T-helper 2 cell treated with Interferon-gamma antibody and Interleukin-4, amounts not matched to agents 100 ng/mL and 5 ng/mL, for 36 hours (primary cell): ENCODE results near the gene HSP90AB1. TPM values are rescaled to one million over a fixed set of nuclear protein-coding genes. Genes with fewer than 3 reads are reported as not detected.

Experiments used
- intact Hi-C: fragments of 100-400 bp; cut with micrococcal nuclease; formaldehyde crosslinking; loops from one replicate; pipeline ENCODE4 v1.15.1; 2023
- total RNA-seq: library from RNA; stranded (reverse); gene quantifications from 2 replicates; pipeline ENCODE4 v1.2.3, GENCODE V29; 2022

Gene HSP90AB1
- total RNA-seq, 1 donor from 2014 or later = 884 TPM

- intact Hi-C loops = no loop called here
Measured at GRCh38 chr6:44278315-44278714, 31.4 kb downstream of the HSP90AB1 start.

GRCh38 chr6:44278774-44279697 lies 32.1 kb downstream of the HSP90AB1 start:
- intact Hi-C loops = no loop called here

- intact Hi-C loops = no loop called here
Measured at GRCh38 chr6:44284121-44284520, 37.2 kb downstream of the HSP90AB1 start.

- intact Hi-C loops = no loop called here
Measured at GRCh38 chr6:44284867-44285266, 38.0 kb downstream of the HSP90AB1 start.

- intact Hi-C loops = no loop called here
Measured at GRCh38 chr6:44285552-44286284, 38.8 kb downstream of the HSP90AB1 start.

- intact Hi-C loops = no loop called here
Measured at GRCh38 chr6:44286285-44286565, 39.3 kb downstream of the HSP90AB1 start.

GRCh38 chr6:44286747-44287146 lies 39.8 kb downstream of the HSP90AB1 start:
- intact Hi-C loops = no loop called here

- intact Hi-C loops = no loop called here
Measured at GRCh38 chr6:44289726-44290260, 42.9 kb downstream of the HSP90AB1 start.

- intact Hi-C loops = no loop called here
Measured at GRCh38 chr6:44291841-44292240, 44.9 kb downstream of the HSP90AB1 start.

- intact Hi-C loops = no loop called here
Measured at GRCh38 chr6:44292661-44293365, 45.9 kb downstream of the HSP90AB1 start.

GRCh38 chr6:44294832-44295791 lies 48.2 kb downstream of the HSP90AB1 start:
- intact Hi-C loops = no loop called here

GRCh38 chr6:44297063-44298038 lies 50.5 kb downstream of the HSP90AB1 start:
- intact Hi-C loops = no loop called here

GRCh38 chr6:44298055-44298803 lies 51.3 kb downstream of the HSP90AB1 start:
- intact Hi-C loops = no loop called here

- intact Hi-C loops = no loop called here
Measured at GRCh38 chr6:44298864-44299263, 52.0 kb downstream of the HSP90AB1 start.

GRCh38 chr6:44300292-44300823 lies 53.5 kb downstream of the HSP90AB1 start:
- intact Hi-C loops = no loop called here

GRCh38 chr6:44301106-44301505 lies 54.2 kb downstream of the HSP90AB1 start:
- intact Hi-C loops = no loop called here

GRCh38 chr6:44301782-44302564 lies 55.1 kb downstream of the HSP90AB1 start:
- intact Hi-C loops = no loop called here

GRCh38 chr6:44302856-44303255 lies 56.0 kb downstream of the HSP90AB1 start:
- intact Hi-C loops = no loop called here
